ENCODE data around the gene LY86.

The LY86 gene

GRCh38 chr6:6623553-6623952 lies 35.0 kb downstream of the LY86 start:
- no peak for DNase-seq (ENCODE audit: low read depth)

GRCh38 chr6:6624269-6624990 lies 35.9 kb downstream of the LY86 start:
- DNase-seq (ENCODE audit: low read depth), result no peak

GRCh38 chr6:6626187-6626586 lies 37.7 kb downstream of the LY86 start:
- no peak for DNase-seq (ENCODE audit: low read depth)

GRCh38 chr6:6629402-6629801 lies 40.9 kb downstream of the LY86 start:
- DNase-seq (ENCODE audit: low read depth), result no peak

- no peak for DNase-seq (ENCODE audit: low read depth)
Measured at GRCh38 chr6:6631053-6631452, 42.5 kb downstream of the LY86 start.

GRCh38 chr6:6631534-6632276 lies 43.2 kb downstream of the LY86 start:
- DNase-seq (ENCODE audit: low read depth), result no peak

GRCh38 chr6:6633898-6634734 lies 45.6 kb downstream of the LY86 start:
- no peak for DNase-seq (ENCODE audit: low read depth)

- DNase-seq (ENCODE audit: low read depth), result no peak
Measured at GRCh38 chr6:6634735-6635075, 46.2 kb downstream of the LY86 start.

GRCh38 chr6:6635291-6635690 lies 46.8 kb downstream of the LY86 start:
- no peak for DNase-seq (ENCODE audit: low read depth)

GRCh38 chr6:6635869-6636268 lies 47.3 kb downstream of the LY86 start:
- no peak for DNase-seq (ENCODE audit: low read depth)

GRCh38 chr6:6639572-6639971 lies 51.1 kb downstream of the LY86 start:
- no peak for DNase-seq (ENCODE audit: low read depth)

GRCh38 chr6:6640926-6641325 lies 52.4 kb downstream of the LY86 start:
- no peak for DNase-seq (ENCODE audit: low read depth)

- no peak for DNase-seq (ENCODE audit: low read depth)
Measured at GRCh38 chr6:6643398-6643797, 54.9 kb downstream of the LY86 start.

GRCh38 chr6:6645261-6645917 lies 56.9 kb downstream of the LY86 start:
- no peak for DNase-seq (ENCODE audit: low read depth)

- DNase-seq (ENCODE audit: low read depth), result no peak
Measured at GRCh38 chr6:6646384-6646783, 57.9 kb downstream of the LY86 start.

- no peak for DNase-seq (ENCODE audit: low read depth)
Measured at GRCh38 chr6:6646859-6647258, 58.3 kb downstream of the LY86 start.

- DNase-seq (ENCODE audit: low read depth), result no peak
Measured at GRCh38 chr6:6648692-6649343, 60.3 kb downstream of the LY86 start.

GRCh38 chr6:6649824-6650349 lies 61.4 kb downstream of the LY86 start:
- DNase-seq (ENCODE audit: low read depth), result no peak

GRCh38 chr6:6650839-6651238 lies 62.3 kb downstream of the LY86 start:
- DNase-seq (ENCODE audit: low read depth), result no peak

- no peak for DNase-seq (ENCODE audit: low read depth)
Measured at GRCh38 chr6:6651335-6651734, 62.8 kb downstream of the LY86 start.

GRCh38 chr6:6652932-6653331 lies 64.4 kb downstream of the LY86 start:
- no peak for DNase-seq (ENCODE audit: low read depth)

All from activated T-helper 9 cell treated with anti-CD3 and anti-CD28 coated beads, Interleukin-2, amount 50 U/mL, for 16 hours (primary cell).